KBM-7 (cell line): Measurements from ENCODE around the gene TRANK1.
"Not testable (repeated sequence)": the region's sequence is repeated elsewhere in the genome, so short reads cannot be mapped to it uniquely, and the experiment has no call there.

Source experiments
- DNase-seq: peaks from one replicate; pipeline ENCODE4 v3.0.0-alpha.2; 2015
- in situ Hi-C: fragments of 300-500 bp; cut with MboI; formaldehyde crosslinking; loops from 2 replicates; pipeline ENCODE4 v1.14.3; 2020; ENCODE audit warnings: low sequenced_read_pairs, low pct_unique_long_range_greater_than_20kb, mixed read lengths

The TRANK1 gene

GRCh38 chr3:36900474-36901443 is 44.1 kb downstream of the TRANK1 start:
- in situ Hi-C loops = no loop called here
- no peak for DNase-seq

- DNase-seq = peak; percentile 23
- in situ Hi-C loops = no loop called here
Measured at GRCh38 chr3:36895496-36896409, 49.1 kb downstream of the TRANK1 start.

GRCh38 chr3:36894914-36895313 is 49.9 kb downstream of the TRANK1 start:
- in situ Hi-C loops = no loop called here
- DNase-seq = peak; percentile 60

- in situ Hi-C loops = no loop called here
- no peak for DNase-seq
Measured at GRCh38 chr3:36893826-36894225, 51.0 kb downstream of the TRANK1 start.

- peak; percentile 79 for DNase-seq
- in situ Hi-C loops = no loop called here
Measured at GRCh38 chr3:36893137-36893557, 51.7 kb downstream of the TRANK1 start.

- in situ Hi-C loops = no loop called here
- DNase-seq = no peak
Measured at GRCh38 chr3:36892457-36893136, 52.3 kb downstream of the TRANK1 start.

GRCh38 chr3:36891701-36892160 is 53.1 kb downstream of the TRANK1 start:
- DNase-seq = no peak
- in situ Hi-C loops = no loop called here

- DNase-seq, in situ Hi-C loops: not testable (repeated sequence)
Measured at GRCh38 chr3:36891097-36891496, 53.8 kb downstream of the TRANK1 start.

GRCh38 chr3:36890261-36890660 is 54.6 kb downstream of the TRANK1 start:
- DNase-seq = no peak
- in situ Hi-C loops = no loop called here

GRCh38 chr3:36881735-36882134 is 63.1 kb downstream of the TRANK1 start:
- in situ Hi-C loops = no loop called here
- no peak for DNase-seq

GRCh38 chr3:36879842-36880241 is 65.0 kb downstream of the TRANK1 start:
- in situ Hi-C loops, DNase-seq: not testable (repeated sequence)

- in situ Hi-C loops = no loop called here
- no peak for DNase-seq
Measured at GRCh38 chr3:36877930-36878685, 66.7 kb downstream of the TRANK1 start.

- in situ Hi-C loops = no loop called here
- no peak for DNase-seq
Measured at GRCh38 chr3:36876181-36876936, 68.5 kb downstream of the TRANK1 start.

- in situ Hi-C loops = no loop called here
- no peak for DNase-seq
Measured at GRCh38 chr3:36875397-36875796, 69.5 kb downstream of the TRANK1 start.

GRCh38 chr3:36874424-36874823 is 70.4 kb downstream of the TRANK1 start:
- in situ Hi-C loops = no loop called here
- DNase-seq = no peak

- no peak for DNase-seq
- in situ Hi-C loops = no loop called here
Measured at GRCh38 chr3:36871379-36872126, 73.3 kb downstream of the TRANK1 start.
